Liver (tissue), 9 donors: ENCODE measurements around the gene ANKRD11. TPM values are rescaled to one million over a fixed set of nuclear protein-coding genes. Genes with fewer than 3 reads are reported as not detected.

Experiments
- DNase-seq: peaks from one replicate; pipeline ENCODE4 v3.0.0-alpha.2; 2017; ENCODE audit warnings: low spot score
- H3K27ac ChIP-seq, 2 donors: one replicate each; pipeline ENCODE4 v1.7.0; 2013; ENCODE audit warnings: inconsistent platforms in 2 of 2, low read length in 2 of 2, control low read depth in 1 of 2, low read depth in 1 of 2, mild to moderate bottlenecking in 1 of 2
- H3K27me3 ChIP-seq, 4 donors: one replicate each; pipeline versions ENCODE4 v1.6.1 to v1.7.0; 2013; ENCODE audit warnings: low read length in 3 of 4, inconsistent platforms in 1 of 4, mild to moderate bottlenecking in 1 of 4, moderate library complexity in 1 of 4; ENCODE audit not compliant: control insufficient read depth in 4 of 4, insufficient read depth in 4 of 4
- H3K36me3 ChIP-seq, 4 donors: one replicate each; pipeline versions ENCODE4 v1.6.1 to v1.7.0; 2013; ENCODE audit warnings: low read length in 3 of 4, mild to moderate bottlenecking in 3 of 4, low read depth in 1 of 4, moderate library complexity in 1 of 4; ENCODE audit not compliant: control insufficient read depth in 4 of 4, insufficient read depth in 3 of 4
- H3K4me1 ChIP-seq, 4 donors: one replicate each; pipeline versions ENCODE4 v1.6.1 to v1.7.0; 2013; ENCODE audit warnings: low read length in 3 of 4, mild to moderate bottlenecking in 3 of 4, moderate library complexity in 1 of 4; ENCODE audit not compliant: control insufficient read depth in 4 of 4, insufficient read depth in 4 of 4
- H3K4me3 ChIP-seq, 3 donors: one replicate each; pipeline versions ENCODE4 v1.6.1 to v1.7.0; 2013; ENCODE audit warnings: low read length in 3 of 3, control low read depth in 1 of 3, low read depth in 1 of 3, mild to moderate bottlenecking in 1 of 3
- H3K9ac ChIP-seq, 2 donors: one replicate each; pipeline ENCODE4 v1.7.0; 2013; ENCODE audit warnings: low read length in 2 of 2, mild to moderate bottlenecking in 2 of 2, moderate library complexity in 2 of 2, control low read depth in 1 of 2, low read depth in 1 of 2
- H3K9me3 ChIP-seq, 4 donors: one replicate each; pipeline versions ENCODE4 v1.6.1 to v1.7.0; 2013; ENCODE audit warnings: low read length in 3 of 4; ENCODE audit not compliant: control insufficient read depth in 4 of 4
- EGR1 ChIP-seq, 2 donors: IDR thresholded peaks; 2 replicates each; pipeline ENCODE4 v1.6.1; 2016 to 2018; ENCODE audit warnings: antibody characterized with exemption in 2 of 2, low read depth in 2 of 2
- FOXA2 ChIP-seq: IDR thresholded peaks from 2 replicates; pipeline ENCODE4 v1.6.1; 2016; ENCODE audit warnings: antibody characterized with exemption
- GABPA ChIP-seq, 2 donors: IDR thresholded peaks in 1 of 2; conservative IDR thresholded peaks in 1 of 2; 2 replicates each; pipeline ENCODE4 v1.6.1; 2016; ENCODE audit warnings: antibody characterized with exemption in 2 of 2, mild to moderate bottlenecking in 1 of 2, moderate library complexity in 1 of 2
- HNF4G ChIP-seq: IDR thresholded peaks from 2 replicates; pipeline ENCODE4 v1.6.1; 2016; ENCODE audit warnings: antibody characterized with exemption
- RAD21 ChIP-seq, 2 donors: IDR thresholded peaks; 2 replicates each; pipeline ENCODE4 v1.6.1; 2016; ENCODE audit warnings: antibody characterized with exemption in 2 of 2, mild to moderate bottlenecking in 2 of 2
- REST ChIP-seq: IDR thresholded peaks from 2 replicates; pipeline ENCODE4 v1.6.1; 2016; ENCODE audit warnings: antibody characterized with exemption, mild to moderate bottlenecking
- RXRA ChIP-seq, 2 donors: IDR thresholded peaks; 2 replicates each; pipeline ENCODE4 v1.6.1; 2017 to 2018; ENCODE audit warnings: antibody characterized with exemption in 2 of 2, mild to moderate bottlenecking in 1 of 2
- SP1 ChIP-seq: IDR thresholded peaks from 2 replicates; pipeline ENCODE4 v1.6.1; 2018; ENCODE audit warnings: antibody characterized with exemption, mild to moderate bottlenecking
- whole genome bisulfite sequencing: extraction: QIAGEN DNeasy Blood & Tissue Kit; methylation state at CpG from one replicate; pipeline ENCODE4 v1.1.7; 2013; 5-methylcytosine and 5-hydroxymethylcytosine counted together
- polyA plus RNA-seq, 2 donors: library from polyadenylated mRNA; stranded (reverse) in 1 of 2; unstranded in 1 of 2; fragments of 200-250 nt in 1 of 2; fragments of >200 nt in 1 of 2; fragmentation: Nextera tagmentation in 1 of 2; extraction: Ambion mirVana in 1 of 2; gene quantifications; one replicate each; pipeline versions ENCODE4 v1.2.1 to v1.2.3, GENCODE V29; 2013 to 2015
- total RNA-seq, 2 donors: library from RNA; depleted of rRNA; stranded (reverse); fragments of >200 nt; gene quantifications; one replicate each; pipeline ENCODE4 v1.2.3, GENCODE V29; 2014
- TF ChIP-seq, protein P1 (sequence below): fragments of 150-350 bp; IDR thresholded peaks from 2 replicates; pipeline ENCODE4 v1.5.1; 2017; ENCODE audit warnings: improper control_type of control experiment, low read depth, low read length; ENCODE audit not compliant: missing input control
- TF ChIP-seq, protein P2 (sequence below): IDR thresholded peaks from 2 replicates; pipeline ENCODE4 v1.6.1; 2016; ENCODE audit warnings: antibody characterized with exemption
- donor health status: healthy.
- donor health status: healthy.
- donor health status: healthy.
- donor health status: healthy.
- donor health status: healthy.

Gene ANKRD11
- total and polyA plus RNA-seq, 4 donors: 16.3 to 55.1 (median 28.0) TPM

GRCh38 chr16:89318430-89318758, 172.0 kb downstream of the ANKRD11 start:
- Histone ChIP-seq H3K9ac (no peak overlapping the region), H3K27ac (no peak overlapping the region), H3K36me3 (peaks cover 0 to 3% (median under 1%) of the 10 kb centered on the region in 4 donors), H3K4me1 (peaks cover 11 to 45% (median 25%) of the 10 kb centered on the region in 4 donors), H3K9me3 (no peaks in the 10 kb centered on the region), H3K4me3 (no peak overlapping the region), H3K27me3 (no peaks in the 10 kb centered on the region)
- WGBS: 95% methylated on average over 11 of the region's 11 CpGs
- TF ChIP-seq HNF4G: no peak
- no peak for TF ChIP-seq EGR1 (IDR thresholded peaks at IDR 0.05; ENCODE audit: low read depth in 2 of 2)
- TF ChIP-seq, protein P1, sequence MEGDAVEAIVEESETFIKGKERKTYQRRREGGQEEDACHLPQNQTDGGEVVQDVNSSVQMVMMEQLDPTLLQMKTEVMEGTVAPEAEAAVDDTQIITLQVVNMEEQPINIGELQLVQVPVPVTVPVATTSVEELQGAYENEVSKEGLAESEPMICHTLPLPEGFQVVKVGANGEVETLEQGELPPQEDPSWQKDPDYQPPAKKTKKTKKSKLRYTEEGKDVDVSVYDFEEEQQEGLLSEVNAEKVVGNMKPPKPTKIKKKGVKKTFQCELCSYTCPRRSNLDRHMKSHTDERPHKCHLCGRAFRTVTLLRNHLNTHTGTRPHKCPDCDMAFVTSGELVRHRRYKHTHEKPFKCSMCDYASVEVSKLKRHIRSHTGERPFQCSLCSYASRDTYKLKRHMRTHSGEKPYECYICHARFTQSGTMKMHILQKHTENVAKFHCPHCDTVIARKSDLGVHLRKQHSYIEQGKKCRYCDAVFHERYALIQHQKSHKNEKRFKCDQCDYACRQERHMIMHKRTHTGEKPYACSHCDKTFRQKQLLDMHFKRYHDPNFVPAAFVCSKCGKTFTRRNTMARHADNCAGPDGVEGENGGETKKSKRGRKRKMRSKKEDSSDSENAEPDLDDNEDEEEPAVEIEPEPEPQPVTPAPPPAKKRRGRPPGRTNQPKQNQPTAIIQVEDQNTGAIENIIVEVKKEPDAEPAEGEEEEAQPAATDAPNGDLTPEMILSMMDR: no peak
- TF ChIP-seq, protein P2, sequence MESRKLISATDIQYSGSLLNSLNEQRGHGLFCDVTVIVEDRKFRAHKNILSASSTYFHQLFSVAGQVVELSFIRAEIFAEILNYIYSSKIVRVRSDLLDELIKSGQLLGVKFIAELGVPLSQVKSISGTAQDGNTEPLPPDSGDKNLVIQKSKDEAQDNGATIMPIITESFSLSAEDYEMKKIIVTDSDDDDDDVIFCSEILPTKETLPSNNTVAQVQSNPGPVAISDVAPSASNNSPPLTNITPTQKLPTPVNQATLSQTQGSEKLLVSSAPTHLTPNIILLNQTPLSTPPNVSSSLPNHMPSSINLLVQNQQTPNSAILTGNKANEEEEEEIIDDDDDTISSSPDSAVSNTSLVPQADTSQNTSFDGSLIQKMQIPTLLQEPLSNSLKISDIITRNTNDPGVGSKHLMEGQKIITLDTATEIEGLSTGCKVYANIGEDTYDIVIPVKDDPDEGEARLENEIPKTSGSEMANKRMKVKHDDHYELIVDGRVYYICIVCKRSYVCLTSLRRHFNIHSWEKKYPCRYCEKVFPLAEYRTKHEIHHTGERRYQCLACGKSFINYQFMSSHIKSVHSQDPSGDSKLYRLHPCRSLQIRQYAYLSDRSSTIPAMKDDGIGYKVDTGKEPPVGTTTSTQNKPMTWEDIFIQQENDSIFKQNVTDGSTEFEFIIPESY: no peak
- TF ChIP-seq RXRA (IDR thresholded peaks at IDR 0.05): no peak
- no peak for TF ChIP-seq RAD21 (IDR thresholded peaks at IDR 0.05)
- DNase-seq: no peak

DNA sequence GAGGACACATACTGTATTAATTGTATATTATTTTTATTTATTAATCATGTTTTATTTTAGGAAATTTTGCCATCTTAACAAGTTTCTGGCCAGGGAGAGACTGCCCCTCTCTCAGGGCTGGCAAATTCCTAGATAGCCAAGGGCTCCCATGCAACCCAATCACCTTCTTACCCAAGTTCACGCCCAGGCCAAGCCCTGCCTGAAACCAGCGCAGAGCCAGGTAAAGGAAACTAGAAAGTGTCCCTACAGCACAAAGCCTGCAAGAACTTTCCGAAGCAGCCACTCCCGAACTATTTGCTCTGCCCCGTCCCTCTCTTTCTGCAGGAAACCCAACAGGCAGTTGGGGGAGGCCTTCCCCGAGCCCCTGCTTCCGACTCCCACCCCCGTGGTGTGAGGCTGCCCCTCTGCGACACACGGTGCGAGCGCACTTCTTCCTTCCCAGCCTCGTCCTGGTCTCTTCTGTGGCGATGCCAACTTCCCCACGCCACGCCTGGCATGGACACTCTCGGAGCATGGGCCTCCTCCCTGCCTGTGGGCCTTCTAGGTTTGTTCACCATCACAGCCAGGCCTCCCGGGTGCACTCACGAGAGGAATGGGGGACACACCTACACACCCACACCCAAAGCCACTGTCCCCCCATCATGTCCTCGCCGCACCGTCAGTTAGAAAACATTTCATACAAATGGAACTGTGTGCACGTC, 172.5 kb downstream of the ANKRD11 start:
- Histone ChIP-seq H3K9ac (no peak overlapping the region), H3K4me3 (no peak overlapping the region), H3K9me3 (no peaks in the 10 kb centered on the region), H3K27ac (no peak overlapping the region), H3K27me3 (no peaks in the 10 kb centered on the region), H3K4me1 (peaks cover 11 to 42% (median 23%) of the 10 kb centered on the region in 4 donors), H3K36me3 (peaks cover 0 to 8% (median 4%) of the 10 kb centered on the region in 4 donors)
- 84% methylated on average over 23 of the region's 23 CpGs for WGBS
- TF ChIP-seq, protein P1: no peak
- TF ChIP-seq SP1 (no peak), FOXA2 (no peak), GABPA (IDR thresholded peaks at IDR 0.05 in 1 of 2, conservative IDR thresholded peaks at IDR 0.05 in 1 of 2) (no peak), RXRA (IDR thresholded peaks at IDR 0.05) (no peak), REST (no peak), HNF4G (no peak)
- DNase-seq: no peak
